H1 (cell line): ENCODE data around the gene DHRS9. TPM values are rescaled to one million over a fixed set of nuclear protein-coding genes. Genes with fewer than 3 reads are reported as not detected.
A peak's percentile ranks its signal among the peaks of the same experiment; 100 is the strongest.

ENCODE experiments used
- CTCF ChIA-PET: fragments of 300-600 bp; sonication (Branson Sonifier 250); formaldehyde crosslinking; loops from one replicate; lab custom pipeline; 2021; ENCODE audit not compliant: partially characterized antibody; lab: Charles Lee
- POLR2A ChIA-PET: fragments of 300-600 bp; sonication (Branson Sonifier 250); formaldehyde crosslinking; loops from one replicate; lab custom pipeline; 2021; ENCODE audit warnings: inconsistent platforms; ENCODE audit not compliant: partially characterized antibody; lab: Charles Lee
- DNase-seq, 2 experiments: peaks; one replicate each; pipeline versions ENCODE4 v3.0.0 to v3.0.0-alpha.2; 2010 to 2022; ENCODE audit warnings: low spot score in 2 of 2, low read depth in 1 of 2, mixed read lengths in 1 of 2
- FAIRE-seq: peaks from 2 replicates; lab custom pipeline; 2011; peaks lifted over from hg19 to GRCh38; lab: Jason Lieb, UNC
- H2AFZ ChIP-seq: 2 replicates; pipeline ENCODE4 v1.8.1; 2012; ENCODE audit warnings: low read length, inconsistent platforms
- H2AK5ac ChIP-seq: 2 replicates; pipeline ENCODE4 v1.6.1; 2013; ENCODE audit warnings: low read depth, low read length
- H2BK120ac ChIP-seq: replicated peaks from 2 replicates; pipeline ENCODE3; 2013; ENCODE audit warnings: low read depth, low read length, inconsistent platforms
- H2BK12ac ChIP-seq: 2 replicates; pipeline ENCODE4 v1.6.1; 2013; ENCODE audit warnings: low read depth, low read length
- H2BK15ac ChIP-seq: 2 replicates; pipeline ENCODE4 v1.6.1; 2013; ENCODE audit warnings: low read length
- H2BK20ac ChIP-seq: 2 replicates; pipeline ENCODE4 v1.6.1; 2013; ENCODE audit warnings: low read length
- H2BK5ac ChIP-seq: 2 replicates; pipeline ENCODE4 v1.6.1; 2013; ENCODE audit warnings: low read depth, low read length
- H3K14ac ChIP-seq: 2 replicates; pipeline ENCODE4 v1.6.1; 2013; ENCODE audit warnings: inconsistent platforms; ENCODE audit not compliant: insufficient read length
- H3K18ac ChIP-seq: 2 replicates; pipeline ENCODE4 v1.6.1; 2013; ENCODE audit warnings: low read length; ENCODE audit errors: extremely low read depth
- H3K23ac ChIP-seq: 2 replicates; pipeline ENCODE4 v1.6.1; 2013; ENCODE audit warnings: inconsistent platforms; ENCODE audit not compliant: insufficient read length
- H3K23me2 ChIP-seq: 2 replicates; pipeline ENCODE4 v1.6.1; 2013; ENCODE audit warnings: low read depth, low read length
- H3K27ac ChIP-seq: 2 replicates; pipeline ENCODE4 v1.6.1; 2011; ENCODE audit warnings: low read depth, low read length, inconsistent platforms
- H3K27me3 ChIP-seq, 4 experiments: replicated peaks in 1 of 4; 1 replicate in 1 of 4; 2 replicates in 3 of 4; pipeline versions ENCODE4 v1.6.1 to v1.8.1; 2011 to 2013; ENCODE audit warnings: low read length in 3 of 4, mild to moderate bottlenecking in 3 of 4, inconsistent platforms in 2 of 4, mixed read lengths in 2 of 4, moderate library complexity in 1 of 4; ENCODE audit not compliant: control insufficient read depth in 3 of 4, insufficient read depth in 3 of 4; ENCODE audit errors: extremely low read depth in 1 of 4
- H3K36me3 ChIP-seq, 4 experiments: 2 replicates each; pipeline versions ENCODE4 v1.6.1 to v1.8.1; 2011 to 2013; ENCODE audit warnings: mild to moderate bottlenecking in 4 of 4, low read length in 3 of 4, moderate library complexity in 2 of 4, control low read depth in 1 of 4, inconsistent platforms in 1 of 4; ENCODE audit not compliant: insufficient read depth in 4 of 4, control insufficient read depth in 2 of 4
- H3K4ac ChIP-seq: replicated peaks from 2 replicates; pipeline ENCODE3; 2013; ENCODE audit warnings: low read length, low read depth, mixed read lengths, inconsistent platforms; ENCODE audit not compliant: insufficient read length
- H3K4me1 ChIP-seq, 4 experiments: replicated peaks in 1 of 4; 1 replicate in 1 of 4; 2 replicates in 3 of 4; pipeline versions ENCODE4 v1.6.1 to v1.8.1; 2011 to 2013; ENCODE audit warnings: low read length in 3 of 4, inconsistent platforms in 2 of 4, mixed read lengths in 1 of 4; ENCODE audit not compliant: insufficient read depth in 4 of 4, control insufficient read depth in 3 of 4
- H3K4me2 ChIP-seq, 2 experiments: 2 replicates each; pipeline versions ENCODE4 v1.6.1 to v1.8.1; 2011 to 2013; ENCODE audit warnings: low read depth in 2 of 2, low read length in 2 of 2, control low read depth in 1 of 2, inconsistent platforms in 1 of 2, mild to moderate bottlenecking in 1 of 2; ENCODE audit not compliant: insufficient read depth in 1 of 2
- H3K4me3 ChIP-seq, 4 experiments: fragments of 200-600, 300-600 bp in 1 of 4; sonication (generic), shearing (Covaris generic), sonication (Bioruptor Twin) in 1 of 4; 2 replicates each; pipeline versions ENCODE4 v1.5.1 to v1.8.1; 2011 to 2016; ENCODE audit warnings: low read length in 4 of 4, low read depth in 3 of 4, control low read depth in 2 of 4, inconsistent platforms in 2 of 4, mild to moderate bottlenecking in 2 of 4, mixed read lengths in 1 of 4, moderate library complexity in 1 of 4; ENCODE audit not compliant: insufficient read depth in 2 of 4; ENCODE audit errors: extremely low read depth in 1 of 4
- H3K56ac ChIP-seq: replicated peaks from 2 replicates; pipeline ENCODE3; 2013; ENCODE audit warnings: low read depth, mild to moderate bottlenecking, mixed read lengths, low read length, inconsistent platforms; ENCODE audit not compliant: insufficient read length
- H3K79me1 ChIP-seq: 2 replicates; pipeline ENCODE4 v1.6.1; 2013; ENCODE audit warnings: low read depth, low read length, control low read depth
- H3K79me2 ChIP-seq, 2 experiments: 2 replicates each; pipeline versions ENCODE4 v1.6.1 to v1.8.1; 2012 to 2013; ENCODE audit warnings: low read length in 2 of 2, mild to moderate bottlenecking in 2 of 2, inconsistent platforms in 1 of 2; ENCODE audit not compliant: insufficient read depth in 2 of 2, control insufficient read depth in 1 of 2
- H3K9ac ChIP-seq, 4 experiments: replicated peaks in 1 of 4; 1 replicate in 1 of 4; 2 replicates in 3 of 4; pipeline versions ENCODE4 v1.6.1 to v1.8.1; 2011 to 2013; ENCODE audit warnings: low read depth in 3 of 4, low read length in 3 of 4, control low read depth in 2 of 4, mild to moderate bottlenecking in 2 of 4, moderate library complexity in 2 of 4, inconsistent platforms in 1 of 4; ENCODE audit errors: extremely low read depth in 1 of 4
- H3K9me3 ChIP-seq, 2 experiments: 2 replicates each; pipeline versions ENCODE4 v1.6.1 to v1.8.1; 2012 to 2013; ENCODE audit warnings: mild to moderate bottlenecking in 2 of 2, moderate library complexity in 2 of 2, control low read depth in 1 of 2, inconsistent platforms in 1 of 2, low read depth in 1 of 2, low read length in 1 of 2, mixed read lengths in 1 of 2; ENCODE audit not compliant: insufficient read depth in 2 of 2
- H4K20me1 ChIP-seq, 2 experiments: replicated peaks in 1 of 2; 2 replicates each; pipeline versions ENCODE3 to v1.8.1; 2011 to 2013; ENCODE audit warnings: inconsistent platforms in 2 of 2, low read length in 2 of 2, mild to moderate bottlenecking in 1 of 2; ENCODE audit not compliant: insufficient read depth in 2 of 2, control insufficient read depth in 1 of 2
- H4K5ac ChIP-seq: 2 replicates; pipeline ENCODE4 v1.6.1; 2013; ENCODE audit warnings: low read length, low read depth, mixed read lengths, inconsistent platforms; ENCODE audit not compliant: insufficient read length
- H4K8ac ChIP-seq: 2 replicates; pipeline ENCODE4 v1.8.0; 2013; ENCODE audit warnings: mild to moderate bottlenecking, moderate library complexity, low read length, inconsistent platforms; ENCODE audit not compliant: insufficient read depth; ENCODE audit errors: extremely low read depth
- H4K91ac ChIP-seq: replicated peaks from 2 replicates; pipeline ENCODE3; 2013; ENCODE audit warnings: low read length, mixed read lengths, inconsistent platforms; ENCODE audit not compliant: insufficient read length
- ATF3 ChIP-seq: IDR thresholded peaks from 2 replicates; pipeline ENCODE4 v1.6.1; 2011; ENCODE audit warnings: low read depth, mild to moderate bottlenecking, low read length; ENCODE audit not compliant: insufficient read depth
- CBX8 ChIP-seq: fragments of 300-800, 300-1000 bp; sonication (generic); IDR thresholded peaks from 2 replicates; pipeline ENCODE4 v1.7.1; 2016; ENCODE audit warnings: low read depth, low read length, borderline replicate concordance
- CREB1 ChIP-seq: IDR thresholded peaks from 2 replicates; pipeline ENCODE4 v1.6.1; 2012; ENCODE audit warnings: inconsistent platforms
- EGR1 ChIP-seq: IDR thresholded peaks from 2 replicates; pipeline ENCODE4 v1.6.1; 2011; ENCODE audit warnings: low read depth, low read length, borderline replicate concordance
- GABPA ChIP-seq: IDR thresholded peaks from 2 replicates; pipeline ENCODE4 v1.6.1; 2011; ENCODE audit warnings: mild to moderate bottlenecking, low read length, moderate library complexity, borderline replicate concordance; ENCODE audit not compliant: insufficient read depth
- GTF2F1 ChIP-seq: IDR thresholded peaks from 2 replicates; pipeline ENCODE4 v1.6.1; 2012; ENCODE audit warnings: low read depth, low read length, improper control_type of control experiment, borderline replicate concordance
- HDAC6 ChIP-seq: IDR thresholded peaks from one replicate; pipeline ENCODE4 v1.7.1; 2012; ENCODE audit warnings: low read depth, mild to moderate bottlenecking, inconsistent platforms, low read length, moderate library complexity
- JUND ChIP-seq: IDR thresholded peaks from 2 replicates; pipeline ENCODE4 v1.6.1; 2011; ENCODE audit warnings: mild to moderate bottlenecking, improper control_type of control experiment, low read length
- NRF1 ChIP-seq: IDR thresholded peaks from 2 replicates; pipeline ENCODE4 v1.6.1; 2011; ENCODE audit warnings: mild to moderate bottlenecking, low read depth, low read length, improper control_type of control experiment
- PHF8 ChIP-seq: fragments of 200-600 bp; sonication (generic); conservative IDR thresholded peaks from 2 replicates; pipeline ENCODE4 v1.7.1; 2012; ENCODE audit warnings: low read depth, mild to moderate bottlenecking, inconsistent platforms, low read length, moderate library complexity
- POLR2A ChIP-seq, 2 experiments: IDR thresholded peaks; 1 replicate in 1 of 2; 2 replicates in 1 of 2; pipeline ENCODE4 v1.6.1; 2011; ENCODE audit warnings: low read depth in 2 of 2, low read length in 2 of 2, mild to moderate bottlenecking in 2 of 2; ENCODE audit errors: control extremely low read depth in 1 of 2
- RFX5 ChIP-seq: IDR thresholded peaks from 2 replicates; pipeline ENCODE4 v1.6.1; 2011; ENCODE audit warnings: low read depth, low read length, improper control_type of control experiment, borderline replicate concordance
- SP2 ChIP-seq: IDR thresholded peaks from 2 replicates; pipeline ENCODE4 v1.6.1; 2012; ENCODE audit warnings: mild to moderate bottlenecking, low read length, inconsistent platforms
- SRF ChIP-seq: IDR thresholded peaks from 2 replicates; pipeline ENCODE4 v1.6.1; 2011; ENCODE audit warnings: mild to moderate bottlenecking, low read depth, low read length, moderate library complexity
- TEAD4 ChIP-seq: IDR thresholded peaks from 2 replicates; pipeline ENCODE4 v1.6.1; 2012; ENCODE audit warnings: low read depth, low read length, inconsistent platforms, mixed read lengths
- YY1 ChIP-seq: IDR thresholded peaks from 2 replicates; pipeline ENCODE4 v1.6.1; 2011; ENCODE audit warnings: low read depth, mild to moderate bottlenecking, low read length
- WGBS, 2 experiments: shearing (Covaris generic) in 1 of 2; methylation state at CpG; one replicate each; pipeline versions ENCODE4 v1.1.6 to v1.1.7; 2013 to 2015; ENCODE audit warnings: low lambda C conversion rate in 2 of 2, mixed read lengths in 2 of 2, inconsistent platforms in 1 of 2, low coverage in 1 of 2, missing lambda C conversion rate in 1 of 2; ENCODE audit not compliant: insufficient replicate concordance in 2 of 2, insufficient coverage in 1 of 2, insufficient read length in 1 of 2; ENCODE audit errors: extremely low coverage in 1 of 2, missing lambda C conversion rate in 1 of 2; 5-methylcytosine and 5-hydroxymethylcytosine counted together
- polyA plus RNA-seq, 7 experiments: library from polyadenylated mRNA; depleted of rRNA in 3 of 7; stranded (reverse) in 5 of 7; unstranded in 2 of 7; fragments of >200 nt in 5 of 7; fragments of 200-250 nt in 2 of 7; gene quantifications; 1 replicate in 5 of 7; 2 replicates in 1 of 7; 4 replicates in 1 of 7; pipeline versions ENCODE4 v1.2.1 to v1.2.3, GENCODE V29; 2011 to 2013; ENCODE audit warnings: missing spikeins in 2 of 7, mixed read lengths in 2 of 7
- total RNA-seq: library from RNA; stranded (reverse); fragmentation: NEBNext Ultra II Directional; extraction: Animal tissue kit (Norgen Biotek cat#: 25700); gene quantifications from 2 replicates; pipeline ENCODE4 v1.2.1, GENCODE V29; 2021

DHRS9 gene
- total and polyA plus RNA-seq, 2 of the 8 experiments (the other 6 are each of a cell fraction or from before 2014, with no cell fraction given): not detected

DNA sequence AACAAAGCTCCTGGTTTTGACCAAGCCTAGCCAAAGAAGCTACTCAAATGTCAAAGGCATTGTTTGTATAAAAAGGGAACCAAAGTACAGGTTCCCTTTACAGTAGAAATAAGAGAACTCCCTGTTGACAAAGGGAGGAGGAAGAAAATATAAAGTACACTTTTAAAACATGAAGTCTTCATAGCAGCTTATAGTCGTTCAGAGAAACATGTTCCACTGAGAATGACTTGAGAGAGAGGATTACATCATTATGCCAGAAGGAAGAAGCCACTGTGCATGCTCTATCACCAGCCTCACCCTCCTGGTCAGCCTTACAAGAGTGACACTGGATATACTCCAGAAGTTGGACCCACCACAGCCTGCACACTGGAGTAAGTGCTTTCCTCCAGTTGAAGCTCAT, 2.5 kb upstream of the DHRS9 start:
- no peak overlapping the region for H3K14ac ChIP-seq
- no peak overlapping the region for H2AFZ ChIP-seq
- DNase-seq (no peak), FAIRE-seq (no peak)
- H4K8ac ChIP-seq: 0 out of 2 replicates have a peak overlapping the region, but pooled peaks have one; percentile 18
- H2BK12ac ChIP-seq: no peak overlapping the region
- H3K27me3 ChIP-seq: no peaks in the 10 kb centered on the region
- no peaks in the 10 kb centered on the region for H3K36me3 ChIP-seq
- ChIA-PET POLR2A (no interaction called here), CTCF (interaction anchor here (1.2 to 1.9 kb wide), 2 partner anchors 9 to 97 kb away, joined by 3 to 10 read pairs; no protein-coding TSS in a partner anchor)
- H3K9me3 ChIP-seq: no peaks in the 10 kb centered on the region
- no peak overlapping the region for H4K5ac ChIP-seq
- H3K4me2 ChIP-seq: no peak overlapping the region
- 86% methylated on average over 1 of the region's 1 CpG; no CpG with 5 or more reads in 1 of the 2 experiments for WGBS, 2 experiments
- H3K9ac ChIP-seq: no peak overlapping the region
- no peaks in the 10 kb centered on the region for H3K79me1 ChIP-seq
- H3K18ac ChIP-seq: no peak overlapping the region
- H3K4me3 ChIP-seq: no peak overlapping the region
- H3K27ac ChIP-seq: no peak overlapping the region
- no peak overlapping the region for H3K23ac ChIP-seq
- no peaks in the 10 kb centered on the region for H4K20me1 ChIP-seq
- H2AK5ac ChIP-seq: no peak overlapping the region
- no peak overlapping the region for H2BK20ac ChIP-seq
- H2BK5ac ChIP-seq: no peak overlapping the region
- no peaks in the 10 kb centered on the region for H3K4me1 ChIP-seq
- no peak overlapping the region for H3K56ac ChIP-seq
- H3K23me2 ChIP-seq: no peaks in the 10 kb centered on the region
- no peak overlapping the region for H4K91ac ChIP-seq
- no peaks in the 10 kb centered on the region for H3K79me2 ChIP-seq
- H2BK15ac ChIP-seq: no peak overlapping the region
- no peak overlapping the region for H2BK120ac ChIP-seq
- H3K4ac ChIP-seq: no peak overlapping the region
- TF ChIP-seq YY1 (no peak), HDAC6 (no peak), POLR2A (IDR thresholded peaks at IDR 0.05; ENCODE audit: control extremely low read depth in 1 of 2, low read depth in 2 of 2, low read length in 2 of 2) (no peak), PHF8 (no peak), GABPA (no peak), CBX8 (no peak), SP2 (no peak), JUND (no peak), RFX5 (no peak), NRF1 (no peak), ATF3 (no peak), SRF (no peak), GTF2F1 (no peak), CREB1 (no peak), TEAD4 (no peak), EGR1 (no peak)
